ENCODE data around the gene HSF4.

The HSF4 gene

DNA sequence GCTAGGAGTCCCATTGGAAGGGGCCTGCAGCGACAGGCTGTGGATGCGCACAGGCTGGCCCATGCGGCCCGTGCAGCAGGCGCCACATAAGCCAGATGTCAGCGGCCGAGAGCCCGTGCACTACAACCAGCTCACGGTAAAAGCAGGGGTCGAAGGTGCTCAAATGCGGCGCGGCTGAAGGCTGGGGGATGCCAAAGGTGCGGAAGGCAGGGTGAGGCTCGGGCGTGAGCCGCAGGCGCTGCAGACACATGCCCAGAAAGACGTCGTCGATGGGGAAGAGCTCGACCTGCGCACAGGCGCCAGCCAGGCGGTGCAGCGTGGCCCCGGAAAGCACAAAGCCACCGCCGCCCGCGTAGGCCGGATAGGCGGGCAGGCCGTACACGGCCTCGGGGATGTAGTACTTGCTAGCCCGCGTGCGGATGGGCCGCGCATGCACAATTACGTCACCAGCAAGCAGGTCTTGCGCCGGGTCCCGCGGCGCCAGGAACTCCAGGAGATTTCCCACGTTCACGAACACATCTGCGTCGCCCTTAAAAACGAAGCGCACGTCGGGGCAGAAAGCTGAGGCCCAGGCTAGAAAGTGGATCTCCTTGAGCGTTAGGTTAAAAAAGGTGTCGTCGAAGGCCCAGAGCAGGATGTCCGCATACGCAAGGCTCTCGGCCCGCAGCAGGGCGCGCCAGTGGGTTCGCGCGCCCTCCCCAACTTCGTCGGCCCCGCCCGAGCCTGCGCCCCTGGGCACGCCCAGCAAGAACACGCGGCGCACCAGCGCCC lies 15.1 kb upstream of the HSF4 start:
- DNase-seq (ENCODE audit: insufficient read length, low spot score): no peak
- FAIRE-seq: no peak
- TF ChIP-seq POLR2AphosphoS5 (IDR thresholded peaks at IDR 0.05; ENCODE audit: low read depth, low read length): no peak
- no peak for TF ChIP-seq SPI1 (IDR thresholded peaks at IDR 0.05; ENCODE audit: low read depth, low read length)
- TF ChIP-seq TAF1 (IDR thresholded peaks at IDR 0.05; ENCODE audit: low read depth, low read length): no peak
- TF ChIP-seq POLR2A (IDR thresholded peaks at IDR 0.05; ENCODE audit: low read depth, low read length): no peak
- no peak for TF ChIP-seq PAX5 (IDR thresholded peaks at IDR 0.05; ENCODE audit: insufficient read depth, low read length, severe bottlenecking)
- TF ChIP-seq POU2F2 (IDR thresholded peaks at IDR 0.05; ENCODE audit: low read depth, low read length): no peak

DNA sequence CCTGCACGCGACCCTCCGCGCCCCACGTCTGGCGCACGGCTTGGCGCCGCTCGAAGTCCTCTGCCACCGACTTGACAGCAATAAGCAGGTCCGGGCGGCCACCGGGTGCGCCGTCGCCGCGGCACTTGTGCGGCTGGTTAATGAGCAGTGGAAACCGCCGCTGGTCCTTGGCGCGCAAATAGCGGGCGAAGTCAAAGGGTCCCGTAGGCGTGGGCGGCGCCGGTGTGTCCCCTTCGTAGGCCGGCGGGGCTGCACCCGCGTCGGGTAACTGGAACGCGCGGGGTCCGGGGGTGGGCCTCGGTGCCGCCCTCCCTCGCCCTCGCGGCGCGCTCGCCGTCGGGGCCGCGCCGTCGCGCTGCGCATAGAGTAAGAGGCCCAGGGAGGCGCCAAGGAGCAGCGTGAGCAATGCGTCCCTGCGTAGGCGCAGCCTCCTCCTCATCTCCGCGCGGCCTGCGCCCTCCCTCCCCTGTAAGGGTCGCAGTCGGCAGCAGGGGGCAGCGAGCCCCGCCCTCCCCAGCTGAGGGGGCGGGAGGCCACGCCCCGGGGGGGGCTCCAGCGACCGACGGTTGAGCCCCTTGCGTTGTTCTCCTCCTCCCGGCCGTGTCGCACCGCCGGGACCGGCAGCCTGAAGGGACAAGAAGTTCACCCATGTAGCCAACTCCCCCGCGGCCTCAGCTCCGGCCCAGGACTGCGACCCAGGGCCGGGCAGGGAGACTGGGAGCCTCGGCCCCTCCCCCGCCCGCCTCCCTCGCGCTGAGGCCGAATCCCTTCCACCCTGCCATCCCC lies 14.3 kb upstream of the HSF4 start:
- FAIRE-seq (peak; percentile 26), DNase-seq (ENCODE audit: insufficient read length, low spot score) (peak; percentile 75)
- TF ChIP-seq TAF1 (IDR thresholded peaks at IDR 0.05; ENCODE audit: low read depth, low read length) (no peak), POU2F2 (IDR thresholded peaks at IDR 0.05; ENCODE audit: low read depth, low read length) (no peak), PAX5 (IDR thresholded peaks at IDR 0.05; ENCODE audit: insufficient read depth, low read length, severe bottlenecking) (no peak), SPI1 (IDR thresholded peaks at IDR 0.05; ENCODE audit: low read depth, low read length) (no peak), POLR2AphosphoS5 (IDR thresholded peaks at IDR 0.05; ENCODE audit: low read depth, low read length) (no peak), POLR2A (IDR thresholded peaks at IDR 0.05; ENCODE audit: low read depth, low read length) (no peak)

DNA sequence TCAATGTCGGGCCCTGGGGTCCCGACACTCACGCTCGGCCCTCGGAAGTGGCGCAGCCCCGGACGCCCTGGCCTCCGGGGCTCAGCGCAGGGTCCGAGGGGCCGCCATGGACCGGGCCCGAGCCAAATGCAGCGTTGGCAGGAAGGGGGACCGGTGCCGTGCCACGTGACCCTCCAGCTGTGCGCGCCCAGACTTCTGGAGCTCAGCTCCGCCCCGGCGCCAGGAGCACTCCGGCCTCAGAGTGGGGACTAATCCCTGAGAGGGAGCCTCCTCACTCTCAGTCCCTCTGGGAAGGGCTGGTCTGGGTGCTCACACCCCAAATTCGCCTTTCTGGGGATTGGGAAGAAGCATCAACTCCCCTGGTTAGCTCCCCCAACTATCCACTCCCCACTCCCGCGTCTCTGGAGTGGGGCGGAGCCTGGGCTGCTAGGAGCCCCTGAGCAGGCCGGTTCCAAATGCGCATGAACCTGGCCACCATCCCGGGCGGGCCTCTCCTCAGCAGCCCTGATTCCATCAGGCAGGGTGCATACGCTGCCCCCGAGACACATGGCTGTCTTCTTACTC lies 13.6 kb upstream of the HSF4 start, which contains the start of gene B3GNT9:
B3GNT9 (minus strand) TSS at position 166 of the 564 bp plus-strand sequence. CDS start 513 bp downstream, outside the sequence.
- no peak for TF ChIP-seq POLR2AphosphoS5 (IDR thresholded peaks at IDR 0.05; ENCODE audit: low read depth, low read length)
- no peak for TF ChIP-seq POLR2A (IDR thresholded peaks at IDR 0.05; ENCODE audit: low read depth, low read length)
- no peak for TF ChIP-seq PAX5 (IDR thresholded peaks at IDR 0.05; ENCODE audit: insufficient read depth, low read length, severe bottlenecking)
- no peak for TF ChIP-seq SPI1 (IDR thresholded peaks at IDR 0.05; ENCODE audit: low read depth, low read length)
- TF ChIP-seq TAF1 (IDR thresholded peaks at IDR 0.05; ENCODE audit: low read depth, low read length): no peak
- TF ChIP-seq POU2F2 (IDR thresholded peaks at IDR 0.05; ENCODE audit: low read depth, low read length): no peak
- DNase-seq (ENCODE audit: insufficient read length, low spot score): peak; percentile 85
- FAIRE-seq: peak; percentile 86

DNA sequence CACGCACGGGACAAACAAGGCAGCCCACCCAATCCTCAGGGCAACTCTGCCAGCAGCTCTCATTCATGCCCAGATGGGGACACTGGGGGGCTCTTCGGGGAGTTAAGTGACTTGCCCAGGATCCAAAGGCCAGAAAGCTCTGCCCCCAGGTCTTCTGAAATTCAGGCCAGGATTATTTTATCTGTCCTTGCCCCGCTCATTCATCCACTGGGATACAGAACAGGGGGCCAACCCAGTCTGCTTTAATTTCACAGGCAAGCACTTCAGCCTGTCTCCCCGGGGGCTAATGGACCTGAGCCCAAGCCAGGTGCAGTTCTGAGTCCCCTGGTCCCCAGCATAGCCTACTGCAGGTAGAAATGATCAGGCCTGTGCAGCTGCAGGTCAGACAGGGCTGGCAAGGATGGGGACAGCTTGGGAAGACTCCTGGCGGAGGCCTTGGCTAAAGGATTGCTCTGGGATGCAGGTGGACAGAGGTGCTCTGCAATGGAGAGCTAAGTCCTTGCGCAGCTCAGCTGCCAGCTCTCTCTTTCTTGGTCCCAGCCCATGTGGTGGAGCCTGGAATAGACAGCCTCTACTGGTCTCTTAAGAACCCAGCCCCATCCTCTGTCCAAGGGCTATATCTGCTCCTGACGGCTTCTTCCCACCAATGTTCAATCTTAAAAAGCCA lies 13.0 kb upstream of the HSF4 start:
- no peak for DNase-seq (ENCODE audit: insufficient read length, low spot score)
- FAIRE-seq: no peak
- TF ChIP-seq PAX5 (IDR thresholded peaks at IDR 0.05; ENCODE audit: insufficient read depth, low read length, severe bottlenecking): no peak
- no peak for TF ChIP-seq POU2F2 (IDR thresholded peaks at IDR 0.05; ENCODE audit: low read depth, low read length)
- TF ChIP-seq POLR2A (IDR thresholded peaks at IDR 0.05; ENCODE audit: low read depth, low read length): no peak
- TF ChIP-seq TAF1 (IDR thresholded peaks at IDR 0.05; ENCODE audit: low read depth, low read length): no peak
- no peak for TF ChIP-seq POLR2AphosphoS5 (IDR thresholded peaks at IDR 0.05; ENCODE audit: low read depth, low read length)
- TF ChIP-seq SPI1 (IDR thresholded peaks at IDR 0.05; ENCODE audit: low read depth, low read length): no peak

DNA sequence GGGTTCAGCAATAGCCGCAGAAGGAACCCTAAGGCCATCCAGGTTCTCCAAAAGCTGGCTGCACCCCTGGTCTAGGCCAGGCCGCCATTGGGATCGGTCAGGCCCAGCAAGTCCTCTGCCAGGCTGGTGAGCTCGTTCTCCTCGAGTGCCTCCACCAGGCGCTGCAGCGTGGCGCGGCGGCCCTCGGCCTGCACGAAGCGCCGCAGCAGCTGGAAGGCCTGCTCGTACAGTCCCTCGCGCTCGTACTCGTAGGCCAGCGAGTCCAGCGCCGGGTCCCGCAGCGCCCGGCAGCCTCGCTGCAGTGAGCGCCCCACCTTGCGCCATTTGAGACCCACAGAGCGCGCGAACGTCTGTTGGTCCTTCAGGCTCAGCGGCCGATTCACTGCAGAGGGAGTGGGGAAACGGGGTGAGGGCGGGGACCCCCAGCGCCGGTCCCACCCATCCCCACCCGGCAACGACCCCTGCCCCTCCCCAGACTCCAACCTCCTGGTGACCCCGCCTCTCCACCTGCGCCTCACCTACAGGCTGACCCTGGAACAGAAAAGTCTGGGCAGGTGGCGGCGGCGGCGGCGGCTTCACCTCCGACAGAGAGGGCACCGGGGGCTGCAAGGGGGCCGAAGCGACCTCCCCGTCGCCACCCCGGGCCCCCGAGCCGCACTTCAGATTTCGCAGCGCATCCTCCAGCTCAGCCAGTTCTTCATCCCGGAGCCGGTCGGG lies 9.8 kb upstream of the HSF4 start:
- TF ChIP-seq TAF1 (IDR thresholded peaks at IDR 0.05; ENCODE audit: low read depth, low read length): no peak
- no peak for TF ChIP-seq SPI1 (IDR thresholded peaks at IDR 0.05; ENCODE audit: low read depth, low read length)
- TF ChIP-seq POLR2AphosphoS5 (IDR thresholded peaks at IDR 0.05; ENCODE audit: low read depth, low read length): no peak
- no peak for TF ChIP-seq POU2F2 (IDR thresholded peaks at IDR 0.05; ENCODE audit: low read depth, low read length)
- TF ChIP-seq POLR2A (IDR thresholded peaks at IDR 0.05; ENCODE audit: low read depth, low read length): no peak
- no peak for TF ChIP-seq PAX5 (IDR thresholded peaks at IDR 0.05; ENCODE audit: insufficient read depth, low read length, severe bottlenecking)
- FAIRE-seq (no peak), DNase-seq (ENCODE audit: insufficient read length, low spot score) (no peak)

DNA sequence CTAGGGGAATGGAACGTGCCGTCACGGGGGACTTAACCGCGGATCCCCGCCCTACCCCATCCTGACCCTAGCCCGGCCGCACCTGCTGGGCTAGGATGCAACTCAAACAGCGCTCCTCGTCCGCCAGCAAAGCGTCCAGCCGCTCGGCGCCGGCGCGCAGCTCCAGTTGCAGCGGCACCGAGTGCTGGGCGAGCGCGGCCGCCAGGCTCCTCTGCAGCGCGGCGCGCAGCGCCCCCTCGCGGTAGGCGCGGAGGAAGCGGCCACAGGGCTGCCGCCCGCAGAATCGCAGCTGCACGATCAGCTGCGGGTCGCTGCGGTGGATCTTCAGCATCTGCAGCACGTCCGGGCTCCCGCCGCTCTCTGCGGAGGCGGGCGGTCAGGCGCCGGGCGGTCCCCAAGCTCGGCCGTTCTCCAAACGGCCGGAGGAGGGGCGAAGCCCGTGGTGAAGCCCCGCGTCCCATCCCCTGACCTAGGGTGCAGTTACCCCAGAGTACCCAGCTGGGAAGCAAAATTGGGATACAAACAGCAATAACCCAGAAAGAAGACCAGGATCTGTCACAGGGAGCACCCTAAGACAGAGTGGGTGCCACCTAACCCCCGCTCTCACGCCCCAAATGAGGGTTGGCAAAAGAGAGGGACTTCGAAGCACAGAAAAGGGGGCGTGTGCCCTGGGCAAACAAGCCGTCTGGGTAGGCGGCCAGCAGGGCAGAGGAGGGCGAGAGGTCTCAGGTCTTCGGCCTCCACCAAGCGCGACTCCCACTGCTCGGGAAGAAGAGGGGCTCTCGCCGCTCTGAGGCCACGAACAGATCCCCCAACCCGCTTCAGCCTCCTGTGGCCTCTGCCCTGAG lies 9.0 kb upstream of the HSF4 start:
- TF ChIP-seq POLR2A (IDR thresholded peaks at IDR 0.05; ENCODE audit: low read depth, low read length) (no peak), SPI1 (IDR thresholded peaks at IDR 0.05; ENCODE audit: low read depth, low read length) (peak; percentile 20; the same call in 1 of the 2 replicates)
- peak; percentile 95 for FAIRE-seq
- DNase-seq (ENCODE audit: insufficient read length, low spot score): peak; percentile 89

DNA sequence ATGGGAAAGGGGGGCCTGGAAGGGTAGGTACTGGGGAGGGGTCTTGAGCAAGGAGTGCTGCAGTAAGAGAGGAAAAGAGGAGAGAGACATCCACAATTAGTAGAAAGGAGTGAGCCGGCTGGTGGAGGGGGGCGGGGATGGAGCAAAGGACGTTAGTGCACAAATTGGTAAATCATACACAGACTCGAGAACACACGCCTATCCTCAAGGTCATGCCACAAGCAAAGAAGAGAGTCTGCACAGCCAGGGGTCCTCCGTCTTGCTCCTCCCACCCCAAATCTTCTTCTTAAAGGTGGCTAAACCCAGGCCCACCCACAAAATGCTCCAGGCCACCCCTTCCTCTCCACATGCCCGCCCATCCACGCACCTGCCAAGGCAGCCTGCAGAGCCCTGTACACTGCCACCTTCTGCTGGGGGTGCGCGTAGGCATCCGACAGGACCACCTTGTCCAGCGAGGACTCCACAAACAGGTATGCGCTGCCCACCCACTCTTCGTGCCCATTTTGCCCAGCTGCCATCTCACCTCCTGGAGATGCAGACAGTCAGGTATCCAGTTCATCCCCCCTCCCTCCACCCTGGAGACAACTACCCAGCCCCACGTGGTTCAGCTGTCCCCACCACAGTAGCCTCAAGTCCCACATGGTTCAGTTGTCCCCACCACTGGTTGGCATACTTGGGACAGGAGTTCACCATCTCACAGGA lies 8.3 kb upstream of the HSF4 start:
- TF ChIP-seq POLR2A (IDR thresholded peaks at IDR 0.05; ENCODE audit: low read depth, low read length) (no peak), POU2F2 (IDR thresholded peaks at IDR 0.05; ENCODE audit: low read depth, low read length) (no peak), TAF1 (IDR thresholded peaks at IDR 0.05; ENCODE audit: low read depth, low read length) (no peak), SPI1 (IDR thresholded peaks at IDR 0.05; ENCODE audit: low read depth, low read length) (no peak), POLR2AphosphoS5 (IDR thresholded peaks at IDR 0.05; ENCODE audit: low read depth, low read length) (no peak), PAX5 (IDR thresholded peaks at IDR 0.05; ENCODE audit: insufficient read depth, low read length, severe bottlenecking) (no peak)
- DNase-seq (ENCODE audit: insufficient read length, low spot score): no peak
- FAIRE-seq: no peak
